Activated T-cell treated with anti-CD3 and anti-CD28 coated beads, Interleukin-2, amount 50 U/mL, for 72 hours (primary cell): ENCODE results near the gene TRIM65. TPM values are rescaled to one million over a fixed set of nuclear protein-coding genes. Genes with fewer than 3 reads are reported as not detected.

Experiments
- ATAC-seq, 2 donors: fragments of 150-1000 bp; cut with Tn5 transposase; replicated peaks in 1 of 2; 2 replicates each; pipeline ENCODE4 v1.10.0; 2021; ENCODE audit warnings: moderate library complexity in 2 of 2, mild to moderate bottlenecking in 1 of 2
- DNase-seq, 2 donors: peaks; one replicate each; pipeline ENCODE4 v3.0.0; 2021 to 2022; ENCODE audit warnings: mixed read lengths in 1 of 2
- H3K27ac Mint-ChIP-seq: one replicate; pipeline ENCODE4 v1.8.0; 2022; ENCODE audit warnings: mild to moderate bottlenecking, moderate library complexity, mixed read lengths
- H3K27me3 Mint-ChIP-seq: one replicate; pipeline ENCODE4 v1.8.0; 2022; ENCODE audit warnings: low read depth, mixed read lengths
- H3K36me3 Mint-ChIP-seq, 2 donors: one replicate each; pipeline ENCODE4 v1.8.0; 2022; ENCODE audit warnings: mixed read lengths in 2 of 2, mild to moderate bottlenecking in 1 of 2; ENCODE audit not compliant: insufficient read depth in 2 of 2
- H3K4me1 Mint-ChIP-seq: one replicate; pipeline ENCODE4 v1.8.0; 2022; ENCODE audit warnings: low read depth, mixed read lengths
- H3K4me3 Mint-ChIP-seq, 2 donors: one replicate each; pipeline ENCODE4 v1.8.0; 2022; ENCODE audit warnings: mild to moderate bottlenecking in 2 of 2, mixed read lengths in 2 of 2, moderate library complexity in 2 of 2
- H3K9me3 Mint-ChIP-seq, 2 donors: one replicate each; pipeline ENCODE4 v1.8.0; 2022; ENCODE audit warnings: mixed read lengths in 2 of 2
- total RNA-seq, 2 donors: library from RNA; stranded (reverse); gene quantifications; one replicate each; pipeline ENCODE4 v1.2.3, GENCODE V29; 2022

Gene TRIM65
- total RNA-seq, 2 donors from 2014 or later, result 24.0 to 30.7 TPM

- no peak overlapping the region for H3K27ac Mint-ChIP-seq
- DNase-seq (no peak), ATAC-seq (no peak)
- no peaks in the 10 kb centered on the region for H3K4me1 Mint-ChIP-seq
- H3K9me3 Mint-ChIP-seq, result no peaks in the 10 kb centered on the region
- H3K27me3 Mint-ChIP-seq, result no peaks in the 10 kb centered on the region
- no peak overlapping the region for H3K4me3 Mint-ChIP-seq
- H3K36me3 Mint-ChIP-seq, result peaks cover 0 to 3% of the 10 kb centered on the region in 2 donors
These were observed 29.2 kb upstream of the TRIM65 start for GRCh38 chr17:75925912-75926311.

GRCh38 chr17:75925103-75925502 lies 28.4 kb upstream of the TRIM65 start:
- ATAC-seq, result no peak
- no peak overlapping the region for H3K27ac Mint-ChIP-seq
- no peaks in the 10 kb centered on the region for H3K9me3 Mint-ChIP-seq
- peaks cover 0 to 3% of the 10 kb centered on the region in 2 donors for H3K36me3 Mint-ChIP-seq
- H3K27me3 Mint-ChIP-seq, result no peaks in the 10 kb centered on the region
- no peaks in the 10 kb centered on the region for H3K4me1 Mint-ChIP-seq
- no peak for DNase-seq
- no peak overlapping the region for H3K4me3 Mint-ChIP-seq

GRCh38 chr17:75922963-75923874 lies 26.5 kb upstream of the TRIM65 start:
- ATAC-seq (no peak), DNase-seq (no peak)
- Mint-ChIP-seq H3K27ac (no peak overlapping the region), H3K27me3 (no peaks in the 10 kb centered on the region), H3K4me3 (no peak overlapping the region), H3K9me3 (no peaks in the 10 kb centered on the region), H3K4me1 (no peaks in the 10 kb centered on the region), H3K36me3 (peaks cover 0 to 3% of the 10 kb centered on the region in 2 donors)

DNA sequence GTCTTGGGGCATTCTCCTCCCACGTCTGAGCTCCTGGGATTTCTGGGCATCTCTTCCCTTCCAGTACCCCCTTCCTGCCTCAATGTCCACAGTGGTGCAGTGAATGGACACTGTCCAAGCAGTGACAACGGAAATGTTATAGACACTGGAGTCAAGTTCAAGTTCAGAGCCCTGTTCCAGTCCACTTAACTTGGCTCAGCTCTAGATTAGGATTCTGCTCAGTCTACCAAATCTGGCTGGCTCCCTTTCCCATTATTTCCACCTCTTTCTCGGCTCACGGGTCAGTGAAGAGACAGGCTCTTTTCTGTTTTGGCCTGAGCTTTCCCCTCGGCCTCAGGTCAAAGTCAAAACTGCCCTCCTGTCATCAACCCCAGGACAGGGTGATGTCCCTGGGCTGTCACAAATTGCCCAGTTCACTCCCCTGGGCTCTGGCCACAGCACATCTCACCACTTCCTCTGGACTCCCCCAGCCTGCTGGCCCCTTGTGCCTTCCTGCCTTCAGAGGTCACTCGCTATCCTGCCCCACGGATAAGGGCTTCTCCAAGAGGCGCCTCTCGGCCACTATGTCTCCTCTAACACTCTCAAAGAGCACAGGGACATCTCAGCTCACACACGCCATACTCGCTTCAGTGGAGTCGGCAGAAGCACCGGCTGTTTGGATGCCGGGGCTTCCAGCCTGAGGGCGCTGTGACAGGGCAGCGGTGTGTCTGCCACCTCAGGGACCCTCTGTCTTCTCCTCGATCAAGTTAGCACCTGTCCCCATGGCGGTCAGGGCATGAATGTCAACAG lies 25.6 kb upstream of the TRIM65 start:
- Mint-ChIP-seq H3K9me3 (no peaks in the 10 kb centered on the region), H3K36me3 (peaks cover 0 to 1% of the 10 kb centered on the region in 2 donors), H3K4me3 (no peak overlapping the region), H3K27me3 (no peaks in the 10 kb centered on the region), H3K4me1 (no peaks in the 10 kb centered on the region), H3K27ac (no peak overlapping the region)
- ATAC-seq, result no peak
- no peak for DNase-seq

DNA sequence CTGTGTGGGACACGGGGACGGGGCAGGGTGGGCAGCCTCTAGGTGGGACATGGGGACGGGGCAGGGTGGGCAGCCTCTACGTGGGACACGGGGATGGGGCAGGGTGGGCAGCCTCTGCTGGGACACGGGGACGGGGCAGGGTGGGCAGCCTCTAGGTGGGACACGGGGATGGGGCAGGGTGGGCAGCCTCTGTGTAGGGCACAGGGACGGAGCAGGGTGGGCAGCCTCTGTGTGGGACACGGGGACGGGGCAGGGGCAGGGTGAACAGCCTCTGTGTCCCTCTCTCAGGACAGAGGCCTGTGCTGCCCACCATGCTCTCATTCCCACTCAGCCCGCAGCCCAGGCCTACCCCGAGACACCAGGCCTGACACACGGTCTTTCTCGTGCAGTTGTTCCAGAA lies 24.8 kb upstream of the TRIM65 start:
- no peak overlapping the region for H3K4me3 Mint-ChIP-seq
- H3K4me1 Mint-ChIP-seq, result no peaks in the 10 kb centered on the region
- H3K27ac Mint-ChIP-seq, result no peak overlapping the region
- H3K27me3 Mint-ChIP-seq, result no peaks in the 10 kb centered on the region
- H3K36me3 Mint-ChIP-seq, result peaks cover 0 to under 1% of the 10 kb centered on the region in 2 donors
- ATAC-seq (no peak), DNase-seq (no peak)
- H3K9me3 Mint-ChIP-seq, result no peaks in the 10 kb centered on the region

- Mint-ChIP-seq H3K36me3 (no peaks in the 10 kb centered on the region), H3K27ac (no peak overlapping the region), H3K27me3 (no peaks in the 10 kb centered on the region), H3K4me1 (no peaks in the 10 kb centered on the region), H3K4me3 (no peak overlapping the region), H3K9me3 (no peaks in the 10 kb centered on the region)
- ATAC-seq (no peak), DNase-seq (no peak)
These were observed 23.4 kb upstream of the TRIM65 start for GRCh38 chr17:75920045-75920560.

DNA sequence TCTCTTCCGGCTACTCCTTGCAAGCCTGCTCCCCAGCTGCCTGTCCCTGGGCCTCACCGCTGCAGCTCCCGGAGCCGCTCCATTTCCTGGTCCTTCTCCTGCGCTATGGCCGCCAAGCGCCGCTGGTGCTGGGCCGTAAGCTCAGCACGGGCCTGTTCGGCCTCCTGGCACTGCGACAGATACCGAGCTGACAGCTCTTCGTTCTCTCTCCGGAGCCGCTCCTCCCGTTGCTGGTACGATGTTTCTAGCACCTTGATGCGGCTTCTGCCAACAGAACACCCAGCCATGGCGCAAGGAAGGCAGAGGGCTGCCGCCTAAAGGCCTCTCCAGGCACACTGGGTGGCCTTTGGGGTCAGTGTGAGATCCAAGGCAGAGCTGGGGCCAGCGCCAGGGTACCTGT lies 22.9 kb upstream of the TRIM65 start:
- Mint-ChIP-seq H3K36me3 (peaks cover 0 to 3% of the 10 kb centered on the region in 2 donors), H3K27ac (no peak overlapping the region), H3K4me1 (no peaks in the 10 kb centered on the region), H3K9me3 (no peaks in the 10 kb centered on the region), H3K4me3 (no peak overlapping the region), H3K27me3 (no peaks in the 10 kb centered on the region)
- no peak for ATAC-seq
- DNase-seq, result no peak

DNA sequence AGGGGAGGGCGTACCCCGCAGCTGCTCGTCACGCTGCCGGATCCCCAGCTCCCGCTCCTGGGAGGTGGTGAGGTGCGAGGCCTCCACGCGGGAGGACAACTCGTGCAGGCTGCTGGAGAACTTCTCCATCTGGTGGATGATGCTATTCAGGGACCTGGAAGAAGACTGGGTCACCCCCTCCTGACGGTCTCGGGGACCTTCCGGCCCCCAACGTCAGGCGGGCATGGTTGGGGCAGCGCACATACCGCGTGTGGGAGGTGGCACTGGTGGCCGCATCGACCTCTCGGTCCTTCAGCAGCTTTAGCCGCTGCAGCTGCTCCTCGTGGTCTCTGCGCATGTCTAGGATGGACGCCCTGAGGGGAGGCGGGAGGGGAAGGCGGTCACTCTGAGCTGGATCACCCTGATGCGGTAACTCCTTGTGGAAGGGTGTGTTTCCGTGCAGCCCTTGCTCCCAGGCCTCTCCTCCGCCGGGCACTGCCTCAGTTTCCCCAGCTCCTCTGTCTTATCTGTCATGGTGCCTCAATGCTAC lies 21.2 kb upstream of the TRIM65 start:
- no peaks in the 10 kb centered on the region for H3K4me1 Mint-ChIP-seq
- H3K27me3 Mint-ChIP-seq, result no peaks in the 10 kb centered on the region
- DNase-seq, result no peak
- no peak overlapping the region for H3K4me3 Mint-ChIP-seq
- no peak for ATAC-seq
- no peak overlapping the region for H3K27ac Mint-ChIP-seq
- peaks cover 0 to 3% of the 10 kb centered on the region in 2 donors for H3K36me3 Mint-ChIP-seq
- no peaks in the 10 kb centered on the region for H3K9me3 Mint-ChIP-seq

DNA sequence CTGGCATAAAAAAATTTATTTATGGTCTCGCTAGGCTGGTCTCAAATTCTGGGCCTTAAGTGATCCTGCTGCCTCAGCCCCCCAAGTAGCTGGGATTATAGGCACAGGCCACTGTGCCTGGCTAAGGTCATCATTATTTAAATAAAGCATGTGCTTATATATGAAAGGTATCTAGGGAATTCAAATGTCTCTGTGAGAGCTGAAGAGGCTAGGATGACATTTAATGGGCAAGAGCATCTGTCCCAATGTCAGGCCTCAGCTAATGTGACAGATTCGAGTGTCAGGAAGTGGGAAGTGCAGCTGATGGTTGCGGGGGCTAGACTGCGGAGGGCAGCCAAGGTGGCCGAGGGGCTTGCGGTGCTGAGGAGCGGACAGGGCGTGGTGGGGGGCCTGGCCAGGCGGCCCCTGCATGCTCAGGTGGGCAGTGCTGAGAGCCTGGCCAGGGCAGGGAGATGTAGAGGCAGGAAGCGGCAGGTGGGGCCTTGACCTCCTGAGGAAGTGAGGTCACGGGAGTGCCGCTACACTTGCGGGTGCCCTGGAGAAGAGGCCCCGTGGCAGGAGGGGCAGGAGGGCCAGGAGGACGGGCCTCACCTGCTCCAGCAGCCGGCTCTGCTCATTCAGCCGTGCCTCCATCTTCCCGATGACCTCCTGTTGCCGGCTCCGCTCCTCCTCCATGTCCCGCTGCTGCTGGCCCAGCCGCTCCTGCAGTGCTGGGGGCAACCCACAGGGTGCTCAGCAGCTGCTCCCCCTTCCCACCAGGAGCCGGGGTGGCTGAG lies 20.6 kb upstream of the TRIM65 start:
- no peak overlapping the region for H3K27ac Mint-ChIP-seq
- no peaks in the 10 kb centered on the region for H3K4me1 Mint-ChIP-seq
- no peaks in the 10 kb centered on the region for H3K9me3 Mint-ChIP-seq
- H3K4me3 Mint-ChIP-seq, result no peak overlapping the region
- peaks cover 0 to 3% of the 10 kb centered on the region in 2 donors for H3K36me3 Mint-ChIP-seq
- ATAC-seq, result no peak
- no peaks in the 10 kb centered on the region for H3K27me3 Mint-ChIP-seq
- no peak for DNase-seq

- Mint-ChIP-seq H3K27ac (peak overlapping the region; percentile 60), H3K9me3 (no peaks in the 10 kb centered on the region)
These were observed 18.5 kb upstream of the TRIM65 start for GRCh38 chr17:75915268-75915667.

DNA sequence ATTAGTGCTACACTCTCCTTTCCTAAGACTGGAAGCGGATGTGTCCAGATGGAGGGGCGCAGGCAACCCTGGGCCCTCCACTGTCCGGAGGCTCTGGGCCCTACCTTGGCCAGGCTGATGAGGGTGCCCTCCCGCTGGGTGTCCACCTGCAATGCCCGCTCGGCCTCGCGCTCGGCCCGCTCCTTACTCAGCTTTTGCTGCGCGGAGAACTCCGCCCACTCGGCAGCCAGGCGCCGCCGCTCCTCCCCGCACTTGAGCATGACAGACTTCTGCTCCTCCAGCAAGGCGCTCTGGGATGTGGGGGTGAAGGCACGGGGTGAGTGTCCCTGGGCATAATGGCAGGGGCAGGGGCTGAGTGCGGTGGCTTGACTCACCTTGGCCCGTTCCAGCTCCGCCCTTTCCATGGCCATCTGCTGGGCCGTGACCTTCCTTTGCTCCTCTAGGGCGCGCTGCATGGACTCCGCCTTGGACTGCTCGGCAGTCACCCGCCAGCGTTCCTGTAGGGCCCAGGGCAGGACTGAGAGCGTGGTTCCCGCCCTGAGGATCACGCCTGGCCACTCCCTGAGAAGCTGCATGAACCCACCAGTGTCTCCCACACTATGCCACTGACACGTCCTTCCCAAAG lies 18.0 kb upstream of the TRIM65 start:
- H3K4me1 Mint-ChIP-seq, result no peaks in the 10 kb centered on the region
- H3K27me3 Mint-ChIP-seq, result no peaks in the 10 kb centered on the region
- H3K9me3 Mint-ChIP-seq, result no peaks in the 10 kb centered on the region
- DNase-seq, result no peak
- peaks cover 0 to 3% of the 10 kb centered on the region in 2 donors for H3K36me3 Mint-ChIP-seq
- no peak for ATAC-seq
- H3K4me3 Mint-ChIP-seq, result no peak overlapping the region
- H3K27ac Mint-ChIP-seq, result no peak overlapping the region

More at GRCh38 chr17:75915268-75915667, 18.5 kb upstream of the TRIM65 start:
- no peak for DNase-seq
- H3K27me3 Mint-ChIP-seq, result no peaks in the 10 kb centered on the region
- H3K36me3 Mint-ChIP-seq, result peaks cover 0 to 3% of the 10 kb centered on the region in 2 donors
- no peak overlapping the region for H3K4me3 Mint-ChIP-seq
- H3K4me1 Mint-ChIP-seq, result no peaks in the 10 kb centered on the region
- ATAC-seq, result no peak

GRCh38 chr17:75913537-75914210 lies 16.9 kb upstream of the TRIM65 start:
- H3K4me3 Mint-ChIP-seq, result no peak overlapping the region
- ATAC-seq, result no peak

More at GRCh38 chr17:75913537-75914210, 16.9 kb upstream of the TRIM65 start:
- DNase-seq, result no peak
- Mint-ChIP-seq H3K27me3 (no peaks in the 10 kb centered on the region), H3K4me1 (no peaks in the 10 kb centered on the region), H3K9me3 (no peaks in the 10 kb centered on the region), H3K36me3 (peaks cover 0 to 3% of the 10 kb centered on the region in 2 donors), H3K27ac (no peak overlapping the region)
